HG03103 (cell line): Measurements from ENCODE around the gene PRDM9.
"Not testable (repeated sequence)": the region's sequence is repeated elsewhere in the genome, so short reads cannot be mapped to it uniquely, and the experiment has no call there.

ENCODE experiments used
- ATAC-seq: cut with Tn5 transposase; IDR thresholded peaks from one replicate; pipeline ENCODE4 v1.9.1; 2021; ENCODE audit warnings: low read depth; ENCODE audit not compliant: unreplicated experiment

Gene PRDM9

DNA sequence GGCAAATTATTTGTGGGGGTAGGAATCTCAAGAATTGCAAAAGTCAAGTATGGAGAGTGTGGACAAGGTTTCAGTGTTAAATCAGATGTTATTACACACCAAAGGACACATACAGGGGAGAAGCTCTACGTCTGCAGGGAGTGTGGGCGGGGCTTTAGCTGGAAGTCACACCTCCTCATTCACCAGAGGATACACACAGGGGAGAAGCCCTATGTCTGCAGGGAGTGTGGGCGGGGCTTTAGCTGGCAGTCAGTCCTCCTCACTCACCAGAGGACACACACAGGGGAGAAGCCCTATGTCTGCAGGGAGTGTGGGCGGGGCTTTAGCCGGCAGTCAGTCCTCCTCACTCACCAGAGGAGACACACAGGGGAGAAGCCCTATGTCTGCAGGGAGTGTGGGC is 19.2 kb downstream of the PRDM9 start:
- not testable (repeated sequence) for ATAC-seq

DNA sequence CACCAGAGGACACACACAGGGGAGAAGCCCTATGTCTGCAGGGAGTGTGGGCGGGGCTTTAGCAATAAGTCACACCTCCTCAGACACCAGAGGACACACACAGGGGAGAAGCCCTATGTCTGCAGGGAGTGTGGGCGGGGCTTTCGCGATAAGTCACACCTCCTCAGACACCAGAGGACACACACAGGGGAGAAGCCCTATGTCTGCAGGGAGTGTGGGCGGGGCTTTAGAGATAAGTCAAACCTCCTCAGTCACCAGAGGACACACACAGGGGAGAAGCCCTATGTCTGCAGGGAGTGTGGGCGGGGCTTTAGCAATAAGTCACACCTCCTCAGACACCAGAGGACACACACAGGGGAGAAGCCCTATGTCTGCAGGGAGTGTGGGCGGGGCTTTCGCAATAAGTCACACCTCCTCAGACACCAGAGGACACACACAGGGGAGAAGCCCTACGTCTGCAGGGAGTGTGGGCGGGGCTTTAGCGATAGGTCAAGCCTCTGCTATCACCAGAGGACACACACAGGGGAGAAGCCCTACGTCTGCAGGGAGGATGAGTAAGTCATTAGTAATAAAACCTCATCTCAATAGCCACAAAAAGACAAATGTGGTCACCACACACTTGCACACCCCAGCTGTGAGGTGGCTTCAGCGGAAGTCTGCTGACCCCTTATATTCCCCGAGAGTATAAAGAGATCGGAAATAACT is 20.0 kb downstream of the PRDM9 start:
- not testable (repeated sequence) for ATAC-seq

DNA sequence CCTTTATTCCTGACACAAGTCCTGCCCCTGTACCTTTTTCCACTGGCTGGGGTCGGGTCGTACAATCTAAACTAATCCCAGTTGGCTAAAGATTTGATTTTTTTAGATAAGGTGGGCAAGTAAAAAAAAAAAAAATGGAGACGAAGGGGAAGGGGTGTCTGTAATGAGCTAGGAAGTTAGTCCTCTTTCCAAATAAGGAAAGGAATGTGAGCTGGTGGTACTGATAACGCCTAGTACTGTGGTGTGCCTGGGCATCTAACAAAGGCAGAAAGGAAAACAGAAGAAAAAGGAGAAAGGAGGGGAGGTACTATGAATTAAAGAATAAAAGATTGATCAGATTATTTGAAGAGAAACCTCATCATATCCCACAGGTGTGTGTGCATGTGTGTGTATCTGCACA is 21.3 kb downstream of the PRDM9 start:
- ATAC-seq, result no peak

DNA sequence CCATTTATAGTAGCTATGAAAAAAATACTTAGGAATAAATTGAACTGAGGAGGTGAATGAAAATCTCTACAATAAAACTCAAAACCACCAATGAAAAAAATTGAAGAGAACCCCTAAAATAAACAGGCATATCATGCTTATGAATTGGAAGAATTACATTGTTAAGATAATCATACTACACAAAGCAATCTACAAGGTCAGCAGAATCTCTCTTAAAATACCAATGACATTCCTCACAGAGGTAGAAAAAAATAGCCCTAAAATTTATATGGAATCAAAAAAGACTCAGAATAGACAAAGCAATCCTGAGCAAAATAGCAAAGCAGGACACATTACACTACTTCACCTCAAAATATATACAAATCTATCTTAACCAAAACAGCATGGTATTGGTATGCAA is 23.2 kb downstream of the PRDM9 start:
- no peak for ATAC-seq

DNA sequence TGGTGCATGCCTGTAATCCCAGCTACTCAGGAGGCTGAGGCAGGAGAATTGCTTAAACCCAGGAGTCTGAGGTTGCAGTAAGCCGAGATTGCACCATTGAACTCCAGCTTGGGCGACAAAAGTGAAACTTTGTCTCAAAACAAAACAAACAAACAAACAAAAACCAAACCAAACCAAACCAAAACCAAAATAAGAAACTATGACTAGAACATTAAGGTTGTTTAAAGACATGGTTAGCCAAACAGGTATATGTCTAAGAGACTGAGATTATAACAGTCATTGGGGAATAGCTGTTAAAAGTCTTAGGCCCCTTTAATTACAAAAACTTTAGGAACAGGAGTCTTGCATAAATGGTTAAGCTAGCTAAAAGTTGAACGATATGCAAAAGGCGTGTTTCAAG is 63.6 kb downstream of the PRDM9 start:
- no peak for ATAC-seq
